Naive thymus-derived CD4-positive, alpha-beta T cell (primary cell): Measurements from ENCODE around the gene BTBD2. TPM values are rescaled to one million over a fixed set of nuclear protein-coding genes. Genes with fewer than 3 reads are reported as not detected.

Experiments used
- ATAC-seq: fragments of 150-1000 bp; cut with Tn5 transposase; 2 replicates; pipeline ENCODE4 v1.10.0; 2021; ENCODE audit warnings: mild to moderate bottlenecking, moderate library complexity
- CTCF ChIA-PET: fragments of 350-600 bp; sonication (Branson Sonifier 250); formaldehyde crosslinking; loops from one replicate; lab custom pipeline; 2021; ENCODE audit warnings: antibody characterized with exemption; lab: Charles Lee
- POLR2A ChIA-PET: fragments of 350-600 bp; sonication (Branson Sonifier 250); formaldehyde crosslinking; loops from one replicate; lab custom pipeline; 2021; ENCODE audit warnings: antibody characterized with exemption, inconsistent platforms; lab: Charles Lee
- DNase-seq, 9 donors: peaks; one replicate each; pipeline versions ENCODE4 v3.0.0 to v3.0.0-alpha.2; 2020 to 2022; ENCODE audit warnings: mixed read lengths in 1 of 9
- H3K27ac ChIP-seq: one replicate; pipeline ENCODE4 v1.7.0; 2013; ENCODE audit warnings: mild to moderate bottlenecking, low read depth, low read length, moderate library complexity
- H3K27me3 ChIP-seq, 2 donors: one replicate each; pipeline ENCODE4 v1.7.0; 2013; ENCODE audit warnings: low read length in 2 of 2, mild to moderate bottlenecking in 2 of 2, moderate library complexity in 2 of 2; ENCODE audit not compliant: control insufficient read depth in 2 of 2, insufficient read depth in 2 of 2
- H3K36me3 ChIP-seq, 3 experiments: 1 replicate in 2 of 3; 2 replicates in 1 of 3; pipeline ENCODE4 v1.7.0; 2013; ENCODE audit warnings: low read length in 3 of 3, mild to moderate bottlenecking in 3 of 3, moderate library complexity in 1 of 3; ENCODE audit not compliant: insufficient read depth in 3 of 3, control insufficient read depth in 2 of 3
- H3K4me1 ChIP-seq, 2 donors: one replicate each; pipeline ENCODE4 v1.7.0; 2013; ENCODE audit warnings: low read length in 2 of 2, mild to moderate bottlenecking in 2 of 2, moderate library complexity in 1 of 2; ENCODE audit not compliant: control insufficient read depth in 2 of 2, insufficient read depth in 2 of 2
- H3K4me3 ChIP-seq: 2 replicates; pipeline ENCODE4 v1.7.0; 2013; ENCODE audit warnings: mild to moderate bottlenecking, low read length
- H3K9me3 ChIP-seq, 3 experiments: 1 replicate in 2 of 3; 2 replicates in 1 of 3; pipeline ENCODE4 v1.7.0; 2013; ENCODE audit warnings: low read length in 3 of 3; ENCODE audit not compliant: control insufficient read depth in 2 of 3
- H3K27ac Mint-ChIP-seq, 9 donors: one replicate each; pipeline ENCODE4 v1.8.0; 2020 to 2022; ENCODE audit warnings: mixed read lengths in 9 of 9, mild to moderate bottlenecking in 8 of 9, moderate library complexity in 5 of 9, inconsistent platforms in 2 of 9
- H3K27me3 Mint-ChIP-seq, 5 donors: one replicate each; pipeline ENCODE4 v1.8.0; 2021 to 2022; ENCODE audit warnings: mixed read lengths in 5 of 5, mild to moderate bottlenecking in 1 of 5
- H3K36me3 Mint-ChIP-seq, 5 donors: one replicate each; pipeline ENCODE4 v1.8.0; 2020 to 2022; ENCODE audit warnings: mixed read lengths in 5 of 5, mild to moderate bottlenecking in 3 of 5, inconsistent platforms in 1 of 5
- H3K4me1 Mint-ChIP-seq, 7 donors: one replicate each; pipeline ENCODE4 v1.8.0; 2020 to 2022; ENCODE audit warnings: mixed read lengths in 7 of 7, mild to moderate bottlenecking in 3 of 7, inconsistent platforms in 1 of 7
- H3K4me3 Mint-ChIP-seq, 10 donors: one replicate each; pipeline ENCODE4 v1.8.0; 2020 to 2022; ENCODE audit warnings: mild to moderate bottlenecking in 10 of 10, mixed read lengths in 10 of 10, moderate library complexity in 6 of 10, inconsistent platforms in 2 of 10
- H3K9me3 Mint-ChIP-seq, 11 donors: one replicate each; pipeline ENCODE4 v1.8.0; 2020 to 2022; ENCODE audit warnings: mixed read lengths in 11 of 11, mild to moderate bottlenecking in 4 of 11, inconsistent platforms in 1 of 11, moderate library complexity in 1 of 11
- intact Hi-C, 2 donors: fragments of 100-400 bp; cut with micrococcal nuclease; formaldehyde crosslinking; loops; one replicate each; pipeline ENCODE4 v1.15.1; 2023
- polyA plus RNA-seq, 2 donors: library from polyadenylated mRNA; unstranded; fragments of 300-500 nt; fragmentation: Illumina TruSeq; gene quantifications; one replicate each; pipeline ENCODE4 v1.2.3, GENCODE V29; 2021
- total RNA-seq, 6 experiments: library from RNA in 5 of 6; stranded (reverse) in 5 of 6; gene quantifications; 1 replicate in 5 of 6; 2 replicates in 1 of 6; pipeline ENCODE4 v1.2.3 and lab custom pipeline; 2021 to 2026

BTBD2 gene
- total and polyA plus RNA-seq, 7 experiments from 2014 or later: 5.2 to 70.8 (median 62.5) TPM

DNA sequence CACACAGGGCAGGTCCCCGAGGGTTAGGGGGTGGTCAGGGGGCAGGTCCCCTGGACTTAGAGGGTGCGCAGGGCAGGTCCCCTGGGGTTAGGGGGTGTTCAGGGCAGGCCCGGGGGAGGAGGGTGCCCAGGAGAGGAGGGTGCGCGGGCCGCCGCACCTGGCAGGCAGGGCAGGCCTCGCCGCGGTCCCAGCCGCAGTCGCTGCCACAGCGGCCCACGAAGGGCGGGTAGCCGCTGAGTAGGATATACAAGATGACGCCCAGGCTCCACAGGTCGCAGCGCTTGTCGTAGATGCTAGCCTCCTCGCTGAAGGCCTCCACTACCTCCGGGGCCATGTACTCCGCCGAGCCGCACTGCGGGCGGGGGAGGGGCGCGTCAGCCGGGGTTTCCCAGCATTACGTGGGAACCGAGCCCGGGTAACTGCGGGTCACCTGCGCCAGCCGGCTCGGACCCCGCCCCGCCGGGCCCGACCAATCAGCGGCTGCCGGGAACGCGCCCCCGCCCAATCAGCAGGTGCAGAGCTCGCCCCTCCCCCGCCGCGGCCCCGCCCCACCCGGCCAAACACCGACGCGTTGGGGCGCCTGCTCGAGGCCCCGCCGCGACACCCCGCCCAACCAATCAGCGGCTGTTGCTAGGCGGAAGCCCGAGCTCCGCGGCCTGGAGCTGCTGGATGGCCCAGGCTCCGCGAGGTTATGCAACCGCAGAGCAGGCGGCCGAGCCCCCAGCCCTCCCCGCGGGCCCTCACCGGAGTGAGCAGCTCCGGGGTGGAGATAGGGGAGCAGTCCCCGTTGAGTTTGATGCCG is 26.4 kb upstream of the BTBD2 start:
- H3K4me3 Mint-ChIP-seq: peak overlapping the region in 9 of 10 donors; percentile 27 to 79 (median 61)
- no peaks in the 10 kb centered on the region for H3K27me3 Mint-ChIP-seq
- no peaks in the 10 kb centered on the region for H3K27me3 ChIP-seq
- intact Hi-C loops: loop anchor here (1.0 kb wide), 6 partner anchors 9 to 54 kb away; partner anchors contain the start of genes MKNK2 (in 2 of the 2), IZUMO4 (in 1 of the 2) and MOB3A (in 1 of the 2)
- no peaks in the 10 kb centered on the region for H3K9me3 Mint-ChIP-seq
- H3K27ac ChIP-seq: peak overlapping the region; percentile 97
- H3K9me3 ChIP-seq: no peaks in the 10 kb centered on the region
- ChIA-PET CTCF (interaction anchor here (0.9 kb wide), 1 partner anchor 15 kb away, joined by 3 read pairs; no protein-coding TSS in a partner anchor), POLR2A (interaction anchor here (0.6 to 6.5 kb wide), 20 partner anchors 8 to 434 kb away, joined by 3 to 42 read pairs (median 5); partner anchors contain the start of genes AP3D1, GADD45B, IZUMO4 and MKNK2)
- peak; percentile 91 for ATAC-seq
- peak; percentile 98 to 100 (median 99) for DNase-seq
- H3K4me3 ChIP-seq: peak overlapping the region; percentile 66
- H3K4me1 ChIP-seq: peaks cover 26 to 48% of the 10 kb centered on the region in 2 donors
- peaks cover 4 to 36% (median 23%) of the 10 kb centered on the region in 7 donors for H3K4me1 Mint-ChIP-seq
- peaks cover 0 to 82% (median 32%) of the 10 kb centered on the region in 3 experiments for H3K36me3 ChIP-seq
- peak overlapping the region; percentile 69 to 96 (median 92) for H3K27ac Mint-ChIP-seq
- peaks cover 0 to 11% (median 0%) of the 10 kb centered on the region in 5 donors for H3K36me3 Mint-ChIP-seq

DNA sequence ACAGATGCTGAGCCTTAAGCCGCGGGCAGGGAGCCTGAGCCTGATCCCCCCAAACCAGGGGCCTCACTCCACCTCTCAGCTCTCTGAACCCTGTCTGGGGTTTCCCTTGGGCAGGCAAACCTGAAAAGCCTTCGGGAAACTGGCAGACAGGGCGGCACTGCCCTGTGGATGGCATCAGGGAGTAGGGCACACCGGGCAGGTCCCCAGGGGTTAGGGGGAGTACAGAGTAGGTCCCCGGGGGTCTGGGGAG is 25.8 kb upstream of the BTBD2 start:
- no peaks in the 10 kb centered on the region for H3K27me3 ChIP-seq
- Mint-ChIP-seq H3K27me3 (no peaks in the 10 kb centered on the region), H3K36me3 (peaks cover 0 to 11% (median 0%) of the 10 kb centered on the region in 5 donors), H3K9me3 (no peaks in the 10 kb centered on the region), H3K27ac (peak overlapping the region; percentile 69 to 96 (median 89)), H3K4me1 (peaks cover 4 to 32% (median 23%) of the 10 kb centered on the region in 7 donors), H3K4me3 (peak overlapping the region in 8 of 10 donors; percentile 25 to 76 (median 58))
- ChIA-PET CTCF (no interaction called here), POLR2A (interaction anchor here (0.7 to 6.5 kb wide), 8 partner anchors 8 to 54 kb away, joined by 3 to 42 read pairs (median 16); partner anchors contain the start of gene MKNK2)
- H3K9me3 ChIP-seq: no peaks in the 10 kb centered on the region
- H3K4me3 ChIP-seq: peak overlapping the region; percentile 66
- DNase-seq (no peak), ATAC-seq (no peak)
- intact Hi-C loops: no loop called here
- peaks cover 0 to 77% (median 30%) of the 10 kb centered on the region in 3 experiments for H3K36me3 ChIP-seq
- H3K4me1 ChIP-seq: peaks cover 22 to 45% of the 10 kb centered on the region in 2 donors
- peak overlapping the region; percentile 97 for H3K27ac ChIP-seq

DNA sequence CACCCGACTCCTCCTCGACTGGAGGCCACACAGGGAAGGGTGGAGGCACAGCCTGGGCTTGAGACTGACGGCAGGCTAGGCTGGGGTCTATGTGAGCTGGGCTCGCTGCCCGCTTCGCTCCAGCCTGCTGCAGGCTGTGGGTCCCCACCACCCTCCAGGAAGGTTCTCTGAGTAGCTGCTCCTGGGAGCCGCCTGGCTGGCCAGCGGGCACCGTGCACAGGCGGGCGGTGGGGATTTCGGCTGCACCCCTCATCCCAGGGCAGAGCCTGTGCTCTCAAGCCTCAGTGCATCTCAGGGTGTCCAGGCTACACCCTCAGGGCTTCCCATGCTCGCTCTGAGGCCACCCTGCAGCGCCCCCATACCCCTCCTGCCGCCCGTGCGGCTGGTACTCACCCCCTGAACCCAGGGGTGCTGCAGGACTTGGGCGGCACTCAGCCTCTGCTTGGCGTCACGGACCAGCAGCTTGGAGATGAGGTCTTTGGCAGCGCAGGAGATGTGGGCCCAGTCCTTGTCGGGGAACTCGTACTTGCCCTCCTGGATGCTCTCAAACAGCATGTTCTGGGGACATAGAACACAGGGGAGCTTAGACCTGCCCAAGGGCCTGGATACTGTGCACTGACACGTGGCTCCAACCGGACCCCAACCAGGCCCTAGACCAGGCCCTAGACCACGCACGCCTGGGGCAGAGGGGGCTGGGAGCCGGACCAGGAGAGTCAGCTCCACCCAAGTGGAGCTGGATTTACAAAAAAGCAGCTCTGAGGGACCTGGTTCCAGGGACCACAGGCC is 25.3 kb upstream of the BTBD2 start:
- ChIA-PET CTCF (no interaction called here), POLR2A (interaction anchor here (0.7 to 6.5 kb wide), 7 partner anchors 8 to 54 kb away, joined by 3 to 42 read pairs (median 21); partner anchors contain the start of gene MKNK2)
- Mint-ChIP-seq H3K27ac (peak overlapping the region; percentile 69 to 96 (median 89)), H3K27me3 (no peaks in the 10 kb centered on the region), H3K9me3 (peaks cover 0 to 1% (median 0%) of the 10 kb centered on the region in 11 donors), H3K36me3 (peaks cover 0 to 11% (median 0%) of the 10 kb centered on the region in 5 donors), H3K4me1 (peaks cover 4 to 32% (median 23%) of the 10 kb centered on the region in 7 donors), H3K4me3 (peak overlapping the region in 6 of 10 donors; percentile 25 to 76 (median 58))
- peaks cover 0 to 72% (median 27%) of the 10 kb centered on the region in 3 experiments for H3K36me3 ChIP-seq
- no peaks in the 10 kb centered on the region for H3K27me3 ChIP-seq
- ATAC-seq (no peak), DNase-seq (no peak)
- peak overlapping the region; percentile 66 for H3K4me3 ChIP-seq
- H3K9me3 ChIP-seq: peaks cover 0 to 2% (median 0%) of the 10 kb centered on the region in 3 experiments
- peak overlapping the region; percentile 97 for H3K27ac ChIP-seq
- intact Hi-C loops: no loop called here
- H3K4me1 ChIP-seq: peaks cover 22 to 45% of the 10 kb centered on the region in 2 donors

DNA sequence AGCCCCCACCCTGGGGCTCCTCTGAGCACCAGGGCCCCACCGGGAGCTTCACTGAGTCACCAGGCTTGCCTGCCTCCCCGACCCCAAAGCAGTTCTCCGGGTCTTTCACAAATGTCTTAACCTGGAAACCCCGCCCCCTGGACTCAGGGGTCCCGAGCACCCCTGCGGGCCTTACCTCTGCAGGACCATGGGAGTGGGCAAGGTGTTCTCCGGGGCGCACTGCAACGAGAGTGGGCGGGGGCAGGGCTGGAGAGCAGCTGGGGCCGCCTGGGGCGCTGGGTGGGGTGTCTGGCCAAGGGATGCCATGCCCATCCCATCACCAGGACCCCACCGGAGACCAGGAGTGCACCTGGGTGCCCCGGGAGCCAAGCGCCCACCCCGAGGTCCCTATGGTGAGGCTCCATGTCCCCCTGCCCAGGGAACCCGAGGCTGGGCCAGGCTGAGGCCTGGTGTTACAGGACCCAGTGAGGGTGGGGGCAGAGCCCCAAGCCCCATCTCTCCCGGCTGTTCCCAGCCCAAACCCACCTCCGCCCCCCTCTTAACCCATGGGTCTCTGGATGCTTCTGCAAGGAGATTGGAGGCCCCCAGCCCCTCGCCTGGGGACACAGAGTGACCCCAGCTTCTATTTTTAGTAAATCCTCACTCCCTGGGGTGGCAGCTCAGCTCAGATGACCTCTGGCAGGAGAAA is 24.6 kb upstream of the BTBD2 start:
- Histone ChIP-seq H3K36me3 (peaks cover 0 to 64% (median 24%) of the 10 kb centered on the region in 3 experiments), H3K27ac (peak overlapping the region; percentile 97), H3K4me1 (peaks cover 22 to 40% of the 10 kb centered on the region in 2 donors), H3K27me3 (no peaks in the 10 kb centered on the region), H3K4me3 (no peak overlapping the region), H3K9me3 (peaks cover 0 to 4% (median 0%) of the 10 kb centered on the region in 3 experiments)
- ATAC-seq: no peak
- CTCF ChIA-PET: no interaction called here
- Mint-ChIP-seq H3K4me1 (peaks cover 4 to 35% (median 23%) of the 10 kb centered on the region in 7 donors), H3K9me3 (peaks cover 0 to 3% (median 0%) of the 10 kb centered on the region in 11 donors), H3K27me3 (no peaks in the 10 kb centered on the region), H3K36me3 (peaks cover 0 to 11% (median 0%) of the 10 kb centered on the region in 5 donors), H3K4me3 (peak overlapping the region in 1 of 10 donors; percentile 3), H3K27ac (peak overlapping the region in 6 of 9 donors; percentile 31 to 96 (median 73))
- POLR2A ChIA-PET: interaction anchor here (4.5 to 6.5 kb wide), 3 partner anchors 7 to 12 kb away, joined by 21 to 42 read pairs (median 34); partner anchors contain the start of gene MKNK2
- no peak for DNase-seq
- intact Hi-C loops: no loop called here

DNA sequence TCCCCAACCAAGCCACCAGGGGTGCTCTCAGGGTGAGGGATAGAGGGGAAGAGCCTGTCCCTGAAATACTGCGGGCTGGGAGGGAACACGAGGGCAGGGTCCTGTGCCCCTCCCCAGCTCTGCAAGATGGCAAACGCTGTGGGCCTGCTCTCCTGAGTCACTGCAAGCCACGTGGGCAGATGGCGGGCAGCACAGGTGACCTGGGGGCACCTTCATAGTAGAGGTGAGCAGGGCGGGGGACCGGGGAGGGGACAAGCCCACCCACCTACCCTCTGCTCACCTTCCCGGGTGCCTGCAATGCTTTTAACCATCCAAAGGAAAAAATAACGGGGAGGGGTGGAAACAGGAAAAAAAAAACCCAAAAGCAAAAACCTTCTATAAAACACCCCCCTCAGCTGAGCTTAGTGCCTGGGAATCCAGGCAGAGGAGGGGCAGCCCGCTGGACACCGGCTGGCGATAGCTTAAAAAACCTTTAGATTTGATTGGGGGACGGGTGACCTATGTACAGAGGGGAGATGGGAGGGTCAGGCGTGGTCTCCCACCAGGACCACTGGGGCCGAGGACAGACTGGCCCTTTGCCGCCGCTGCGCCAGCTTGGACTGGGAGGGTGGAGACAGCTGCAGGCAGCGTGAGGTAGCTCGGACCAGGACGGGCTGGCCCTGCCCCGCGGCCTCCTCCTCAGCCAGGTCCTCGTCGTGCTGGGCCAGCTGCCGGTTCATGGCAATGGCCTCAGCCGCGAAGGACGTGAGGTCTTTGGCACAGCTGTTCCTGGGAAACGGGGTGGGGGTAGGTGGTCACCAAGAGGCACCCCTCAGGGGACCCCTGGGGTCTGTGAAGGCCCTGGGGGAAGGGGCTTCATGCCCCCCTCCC is 23.8 kb upstream of the BTBD2 start:
- H3K9me3 ChIP-seq: peaks cover 0 to 4% (median 0%) of the 10 kb centered on the region in 3 experiments
- Mint-ChIP-seq H3K36me3 (peaks cover 0 to 9% (median 0%) of the 10 kb centered on the region in 5 donors), H3K4me3 (peak overlapping the region in 2 of 10 donors; percentile 37 to 48), H3K4me1 (peaks cover 4 to 37% (median 25%) of the 10 kb centered on the region in 7 donors), H3K27ac (peak overlapping the region in 7 of 9 donors; percentile 49 to 86 (median 77)), H3K9me3 (peaks cover 0 to 3% (median 0%) of the 10 kb centered on the region in 11 donors), H3K27me3 (no peaks in the 10 kb centered on the region)
- peak overlapping the region; percentile 35 for H3K27ac ChIP-seq
- H3K4me1 ChIP-seq: peaks cover 22 to 36% of the 10 kb centered on the region in 2 donors
- ATAC-seq (no peak), DNase-seq (no peak)
- intact Hi-C loops: no loop called here
- H3K27me3 ChIP-seq: no peaks in the 10 kb centered on the region
- CTCF ChIA-PET: no interaction called here
- H3K36me3 ChIP-seq: peaks cover 0 to 56% (median 24%) of the 10 kb centered on the region in 3 experiments
- POLR2A ChIA-PET: interaction anchor here (0.6 to 5.5 kb wide), 3 partner anchors 10 to 17 kb away, joined by 3 to 42 read pairs (median 21); partner anchors contain the start of gene MKNK2
- H3K4me3 ChIP-seq: no peak overlapping the region
